SKM-1 treated with dmso at 0.1 percent for 144 hours (cell line): ENCODE results near the gene HAUS8.

Experiments
- DNase-seq: peaks from one replicate; lab custom pipeline; 2025; ENCODE audit not compliant: unreplicated experiment; lab: John Stamatoyannopoulos, UW

HAUS8 gene

DNA sequence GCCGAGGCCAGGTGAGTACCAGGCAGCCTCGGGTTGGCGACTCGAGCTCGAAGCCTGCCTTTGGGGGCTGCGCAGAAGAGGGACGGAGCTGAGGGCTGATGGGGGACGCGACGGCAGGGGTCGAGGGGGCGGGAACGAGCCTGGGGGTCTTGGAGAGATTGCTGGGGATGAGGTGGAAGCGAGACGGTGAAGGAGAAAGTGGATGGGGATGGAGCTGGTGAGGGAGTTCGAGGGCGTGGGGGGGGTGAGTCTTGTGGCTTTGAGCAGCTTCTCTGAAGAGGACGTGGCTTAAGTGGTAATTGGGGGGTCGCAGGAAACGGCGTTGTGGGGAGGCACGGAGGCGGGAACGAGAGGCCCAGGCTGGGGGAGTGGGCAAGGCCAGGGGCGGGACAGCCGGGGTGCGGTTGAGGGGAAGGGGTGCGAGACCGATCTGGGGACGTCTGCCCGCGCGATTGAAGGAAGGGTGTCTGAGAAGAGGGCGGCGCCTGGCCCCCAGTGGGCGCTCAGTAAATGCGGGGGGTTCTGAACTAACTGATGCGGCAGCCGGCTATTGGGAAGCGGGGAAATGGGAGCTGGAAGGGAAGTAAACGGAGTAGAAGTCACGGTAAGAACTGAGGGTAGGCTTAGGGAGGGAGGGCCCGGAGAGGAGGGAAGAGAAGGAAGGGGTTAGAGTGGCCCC is 751 bp upstream of the HAUS8 start:
- peak; percentile 7 for DNase-seq

- no peak for DNase-seq
Observed at GRCh38 chr19:17074634-17075034, 618 bp downstream of the HAUS8 start.

- no peak for DNase-seq
Observed at GRCh38 chr19:17073869-17074633, 1.2 kb downstream of the HAUS8 start.

DNA sequence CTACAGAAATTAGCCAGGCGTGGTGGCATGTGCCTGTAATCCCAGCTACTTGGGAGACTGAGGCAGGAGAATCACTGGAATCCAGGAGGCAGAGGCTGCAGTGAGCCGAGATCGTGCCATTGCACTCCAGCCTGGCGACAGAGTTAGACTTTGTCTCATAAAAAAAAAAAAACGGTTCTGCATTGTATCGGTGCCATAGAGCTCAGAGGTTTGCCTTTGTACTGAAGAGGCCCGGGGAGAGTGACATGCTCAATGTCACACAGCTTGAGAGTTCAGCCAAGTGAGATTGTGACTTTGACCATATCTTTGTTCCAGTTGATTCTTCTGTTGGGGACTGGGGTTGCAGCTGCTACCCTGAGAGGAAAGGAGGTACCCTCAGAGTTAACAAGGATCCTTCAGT is 4.3 kb downstream of the HAUS8 start:
- no peak for DNase-seq

DNA sequence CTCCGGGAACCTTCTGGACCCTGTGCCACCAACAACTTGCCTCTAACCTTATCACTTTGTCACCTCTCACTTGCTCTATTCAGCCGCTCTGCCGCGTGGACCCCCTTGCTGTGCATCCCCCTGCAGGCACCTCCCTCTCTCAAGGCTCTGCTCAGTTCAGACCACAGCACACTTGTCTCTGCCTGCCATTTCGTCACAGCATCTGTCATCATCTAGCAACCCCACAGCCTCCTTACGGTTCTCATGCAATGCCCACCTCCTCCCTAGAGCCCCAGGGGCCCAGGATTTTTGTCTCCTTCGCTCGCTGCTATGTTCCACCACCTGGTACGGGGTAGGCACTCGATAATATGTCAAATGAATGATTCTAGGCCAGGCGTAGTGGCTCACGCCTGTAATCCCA is 4.8 kb downstream of the HAUS8 start:
- DNase-seq = no peak

- DNase-seq = no peak
Observed at GRCh38 chr19:17069193-17069592, 6.1 kb downstream of the HAUS8 start.

GRCh38 chr19:17063428-17063827 is 11.8 kb downstream of the HAUS8 start:
- no peak for DNase-seq

DNA sequence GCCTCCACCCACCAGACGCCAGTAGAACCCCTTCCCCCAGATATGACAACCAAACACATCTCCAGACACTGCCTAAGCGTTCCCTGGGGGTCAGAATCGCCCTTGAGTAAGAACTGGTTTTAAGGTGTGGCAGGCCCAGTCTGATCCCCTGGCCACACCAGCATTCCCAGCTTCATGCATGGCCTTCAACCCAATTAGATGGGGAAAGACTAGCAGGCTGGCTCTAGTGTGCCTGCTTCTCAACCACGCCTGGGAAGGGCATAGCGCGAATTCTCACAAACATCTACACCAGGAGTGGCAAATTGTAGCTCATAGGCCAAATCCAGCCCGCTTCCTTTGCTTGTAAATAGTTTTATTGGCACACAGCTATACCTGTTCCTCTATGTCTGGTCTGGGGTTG is 13.6 kb downstream of the HAUS8 start:
- DNase-seq = no peak

DNA sequence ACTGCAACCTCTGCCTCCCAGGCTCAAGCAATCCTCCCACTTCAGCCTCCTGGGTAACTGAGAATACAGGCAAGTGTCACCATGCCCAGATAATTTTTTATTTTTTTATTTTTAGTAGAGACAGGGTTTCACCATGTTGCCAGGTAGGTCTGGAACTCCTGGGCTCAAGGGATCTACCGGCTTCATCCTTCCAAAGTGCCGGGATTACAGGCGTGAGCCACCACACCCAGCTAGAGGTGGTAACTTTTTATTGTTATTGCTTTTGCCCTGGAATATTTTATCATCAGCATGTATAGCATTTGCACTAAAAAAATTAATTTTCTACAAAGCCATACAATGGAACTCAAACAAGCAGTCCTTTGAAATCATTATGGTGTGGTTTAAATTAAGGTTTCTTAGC is 14.0 kb downstream of the HAUS8 start:
- no peak for DNase-seq

DNA sequence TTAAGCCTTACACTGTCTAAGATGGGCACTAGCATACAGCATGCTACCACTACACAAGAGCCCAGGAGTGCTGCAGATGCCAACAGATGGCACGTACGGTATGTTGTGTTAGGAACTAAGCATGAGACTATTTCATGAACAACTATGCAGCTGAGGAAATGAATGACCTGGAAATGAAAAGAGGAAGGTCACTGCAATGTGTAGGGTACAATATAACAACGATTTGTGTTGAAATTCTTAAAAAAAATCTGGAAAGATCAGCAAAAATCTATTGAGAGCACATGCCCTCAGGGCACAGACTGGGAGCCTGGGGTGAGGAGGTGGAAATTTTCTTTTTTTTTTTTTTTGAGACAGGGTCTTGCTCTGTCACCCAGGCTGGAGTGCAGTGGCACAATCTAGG is 14.4 kb downstream of the HAUS8 start:
- no peak for DNase-seq

GRCh38 chr19:17058236-17058635 is 17.0 kb downstream of the HAUS8 start:
- DNase-seq = no peak

- DNase-seq = no peak
Observed at GRCh38 chr19:17055636-17056035, 19.6 kb downstream of the HAUS8 start.

- DNase-seq = no peak
Observed at GRCh38 chr19:17054746-17055145, 20.5 kb downstream of the HAUS8 start.

- DNase-seq = peak; percentile 11
Observed at GRCh38 chr19:17052439-17052838, 22.8 kb downstream of the HAUS8 start.

DNA sequence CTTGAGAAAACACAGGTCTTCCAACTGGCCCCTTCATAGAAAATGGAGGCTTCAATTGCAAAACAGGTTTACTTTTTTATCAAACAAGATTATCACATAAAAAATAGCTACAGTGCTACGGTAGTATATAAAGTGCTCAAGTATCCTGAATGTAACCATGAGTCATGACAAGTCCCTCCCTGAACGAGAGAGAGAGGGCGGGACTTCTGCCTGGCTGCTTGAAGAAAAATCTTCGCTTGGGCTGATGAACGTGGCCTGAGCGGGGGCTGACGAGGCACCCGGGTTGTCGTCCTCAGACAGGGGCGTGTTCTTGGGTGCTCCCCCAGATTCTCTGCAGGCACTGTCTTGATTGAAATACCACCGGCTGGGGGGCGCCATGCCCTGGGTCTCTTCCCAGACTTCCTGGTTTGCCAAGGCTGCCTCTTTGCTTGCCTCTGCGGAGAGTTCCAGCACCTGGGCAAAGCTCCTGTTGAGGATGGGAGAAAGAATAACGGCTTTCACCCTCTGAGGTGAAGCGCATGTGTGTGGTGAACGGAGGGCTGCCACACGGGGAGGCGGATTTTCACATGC is 25.5 kb downstream of the HAUS8 start:
- DNase-seq = no peak

- no peak for DNase-seq
Observed at GRCh38 chr19:17048885-17049453, 26.3 kb downstream of the HAUS8 start.

DNA sequence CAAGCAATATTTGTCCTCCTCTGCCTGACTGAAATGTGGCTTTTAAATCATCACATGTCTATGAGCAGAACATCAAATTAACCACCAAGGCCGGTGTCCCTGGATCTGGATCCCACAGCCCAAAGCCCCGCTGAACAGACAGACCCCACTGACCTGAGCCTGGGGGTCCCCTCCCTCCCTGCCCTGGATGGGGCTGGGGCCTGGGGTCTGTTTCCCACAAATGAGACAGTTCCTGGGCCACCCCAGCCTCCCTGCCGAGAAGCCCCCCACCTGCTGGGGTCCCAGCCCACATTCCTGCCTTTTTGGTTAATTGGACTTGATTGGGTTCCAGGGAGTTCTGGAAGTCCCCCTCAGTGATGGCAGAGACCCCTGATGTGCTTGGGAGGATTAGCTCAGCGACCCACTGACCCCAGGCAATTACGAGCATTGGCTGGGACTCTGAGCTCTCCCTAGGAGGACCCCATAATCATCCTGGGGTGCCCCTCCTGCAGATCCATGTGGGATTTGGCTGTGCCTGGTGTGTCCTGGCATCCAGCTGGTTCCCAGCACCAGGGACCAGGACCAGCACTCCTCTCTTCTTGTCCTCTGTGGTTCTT is 29.2 kb downstream of the HAUS8 start:
- no peak for DNase-seq

DNA sequence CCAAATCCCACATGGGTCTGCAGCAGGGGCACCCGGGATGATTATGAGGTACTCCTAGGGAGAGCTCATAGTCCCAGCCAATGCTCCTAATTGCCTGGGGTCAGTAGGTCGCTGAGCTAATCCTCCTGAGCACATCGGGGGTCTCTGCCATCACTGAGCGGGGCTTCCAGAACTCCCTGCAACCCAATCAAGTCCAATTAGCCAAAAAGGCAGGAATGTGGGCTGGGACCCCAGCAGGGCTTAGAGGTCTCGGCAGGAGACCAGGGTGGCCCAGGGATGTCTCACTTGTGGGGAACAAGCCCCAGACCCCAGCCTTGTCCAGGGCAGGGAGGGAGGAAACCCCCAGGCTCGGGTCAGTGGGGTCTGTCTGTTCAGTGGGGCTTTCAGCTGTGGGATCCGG is 31.5 kb downstream of the HAUS8 start:
- no peak for DNase-seq

GRCh38 chr19:17041976-17042375 is 33.3 kb downstream of the HAUS8 start:
- DNase-seq = no peak

DNA sequence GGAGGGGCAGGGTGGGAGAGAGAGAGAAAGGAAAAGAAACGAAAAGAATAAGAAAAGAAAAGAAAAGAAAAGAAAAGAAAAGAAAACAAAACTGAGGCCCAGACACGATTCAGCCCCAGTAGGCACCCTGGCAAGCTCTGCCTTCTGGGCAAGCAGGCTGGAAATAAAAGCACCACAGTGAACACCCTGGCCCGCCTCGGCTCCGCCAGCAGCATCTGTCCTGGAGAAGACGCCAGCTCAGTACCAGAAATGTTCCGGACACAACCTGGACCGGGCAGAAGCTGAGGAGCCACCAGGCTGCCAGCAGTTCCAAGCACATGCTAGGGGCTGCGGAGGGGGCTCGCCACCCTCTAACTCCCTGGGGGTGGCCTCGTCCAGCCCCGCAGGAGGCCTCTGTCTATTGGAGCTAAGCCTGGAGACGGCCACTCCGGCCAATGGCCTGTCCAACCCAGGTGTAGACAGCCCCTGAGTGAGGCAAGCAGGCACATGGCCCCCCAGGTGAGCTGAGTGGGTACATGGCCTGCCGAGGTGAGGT is 37.2 kb downstream of the HAUS8 start:
- no peak for DNase-seq

DNA sequence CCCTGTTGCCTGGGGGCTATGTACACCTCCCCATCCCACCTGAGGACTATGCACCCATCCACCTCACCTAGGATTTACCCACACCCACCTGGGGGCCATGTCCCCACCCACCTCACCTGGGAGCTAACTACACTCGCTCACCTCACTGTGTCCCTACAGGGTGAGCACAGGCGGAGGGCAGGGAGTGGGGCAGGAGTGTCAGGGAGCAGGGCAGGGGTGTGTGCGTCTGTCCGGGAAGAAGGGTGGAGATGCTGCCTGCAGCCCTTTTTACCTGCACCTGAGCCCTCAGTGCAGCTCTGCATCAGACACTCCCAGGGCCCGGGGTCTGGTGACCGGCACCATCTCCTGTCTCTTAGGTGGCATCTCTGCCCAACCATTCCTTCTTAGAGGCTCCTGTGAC is 38.1 kb downstream of the HAUS8 start:
- no peak for DNase-seq
